HepG2 (cell line): ENCODE data around the gene PKIB.

Source experiments
- ATF3 ChIP-seq: sonication (generic); formaldehyde crosslinking; IDR thresholded peaks from 2 replicates; pipeline ENCODE4 v1.4.0; 2020; ENCODE audit warnings: missing genetic modification reagents
- CHD4 ChIP-seq: fragments of 200-600 bp; sonication (generic); IDR thresholded peaks from 2 replicates; pipeline ENCODE4 v1.7.0; 2017; ENCODE audit warnings: mild to moderate bottlenecking, low read length, borderline replicate concordance
- CTCF ChIP-seq: sonication (generic); formaldehyde crosslinking; IDR thresholded peaks from 2 replicates; pipeline ENCODE4 v1.5.0; 2020; ENCODE audit warnings: mild to moderate bottlenecking, missing genetic modification reagents, moderate library complexity
- GZF1 ChIP-seq: sonication (generic); formaldehyde crosslinking; IDR thresholded peaks from 2 replicates; pipeline ENCODE4 v1.5.1; 2020; ENCODE audit warnings: mild to moderate bottlenecking, missing genetic modification reagents
- HNRNPUL1 ChIP-seq: fragments of 200-400 bp; formaldehyde crosslinking; IDR thresholded peaks from 2 replicates; pipeline ENCODE4 v1.6.1; 2017; ENCODE audit warnings: low read depth, mild to moderate bottlenecking, low read length, moderate library complexity
- MAX ChIP-seq: IDR thresholded peaks from 2 replicates; pipeline ENCODE4 v1.6.1; 2012; ENCODE audit warnings: inconsistent platforms
- MYC ChIP-seq: sonication (generic); formaldehyde crosslinking; IDR thresholded peaks from 2 replicates; pipeline ENCODE4 v1.9.0; 2021; ENCODE audit warnings: missing genetic modification reagents, borderline replicate concordance
- NCOR1 ChIP-seq: fragments of 200-600 bp; sonication (generic); IDR thresholded peaks from 2 replicates; pipeline ENCODE4 v1.7.0; 2017; ENCODE audit warnings: antibody characterized with exemption, low read length, borderline replicate concordance
- RFX5 ChIP-seq: IDR thresholded peaks from 2 replicates; pipeline ENCODE4 v1.6.1; 2011; ENCODE audit warnings: low read depth, low read length, improper control_type of control experiment
- ZBTB10 ChIP-seq: sonication (generic); formaldehyde crosslinking; IDR thresholded peaks from 2 replicates; pipeline ENCODE4 v1.4.0; 2020; ENCODE audit warnings: missing genetic modification reagents, borderline replicate concordance
- ZNF12 ChIP-seq: sonication (generic); formaldehyde crosslinking; IDR thresholded peaks from 2 replicates; pipeline ENCODE4 v1.5.0; 2020; ENCODE audit warnings: missing genetic modification reagents
- ZNF34 ChIP-seq: sonication (generic); formaldehyde crosslinking; IDR thresholded peaks from 2 replicates; pipeline ENCODE4 v1.4.0; 2020; ENCODE audit warnings: mild to moderate bottlenecking, missing genetic modification reagents, borderline replicate concordance
- ZNF704 ChIP-seq: sonication (generic); formaldehyde crosslinking; IDR thresholded peaks from 2 replicates; pipeline ENCODE4 v1.8.1; 2023; ENCODE audit warnings: mild to moderate bottlenecking, inconsistent platforms, moderate library complexity, missing genetic modification reagents, borderline replicate concordance

GRCh38 chr6:122673343-122673961 is 63.2 kb downstream of the PKIB start:
- no peak for TF ChIP-seq ZNF12 (CRISPR knock-in tag)
- no peak for TF ChIP-seq NCOR1
- no peak for TF ChIP-seq HNRNPUL1
- no peak for TF ChIP-seq CTCF (CRISPR knock-in tag)
- TF ChIP-seq CHD4: no peak
- no peak for TF ChIP-seq ZNF704 (CRISPR knock-in tag)
- TF ChIP-seq ZNF34: no peak
- TF ChIP-seq MYC (CRISPR knock-in tag): no peak
- TF ChIP-seq ZBTB10 (CRISPR knock-in tag): no peak
- TF ChIP-seq MAX: no peak
- TF ChIP-seq RFX5: no peak
- no peak for TF ChIP-seq GZF1 (CRISPR knock-in tag)
- no peak for TF ChIP-seq ATF3 (CRISPR knock-in tag)
